H1 (cell line): ENCODE data around the gene AANAT. TPM values are rescaled to one million over a fixed set of nuclear protein-coding genes. Genes with fewer than 3 reads are reported as not detected.
A peak's percentile ranks its signal among the peaks of the same experiment; 100 is the strongest.

Source experiments
- CTCF ChIA-PET: fragments of 300-600 bp; sonication (Branson Sonifier 250); formaldehyde crosslinking; loops from one replicate; lab custom pipeline; 2021; ENCODE audit not compliant: partially characterized antibody; lab: Charles Lee
- POLR2A ChIA-PET: fragments of 300-600 bp; sonication (Branson Sonifier 250); formaldehyde crosslinking; loops from one replicate; lab custom pipeline; 2021; ENCODE audit warnings: inconsistent platforms; ENCODE audit not compliant: partially characterized antibody; lab: Charles Lee
- DNase-seq, 2 experiments: peaks; one replicate each; pipeline versions ENCODE4 v3.0.0 to v3.0.0-alpha.2; 2010 to 2022; ENCODE audit warnings: low spot score in 2 of 2, low read depth in 1 of 2, mixed read lengths in 1 of 2
- FAIRE-seq: peaks from 2 replicates; lab custom pipeline; 2011; peaks lifted over from hg19 to GRCh38; lab: Jason Lieb, UNC
- H2AFZ ChIP-seq: 2 replicates; pipeline ENCODE4 v1.8.1; 2012; ENCODE audit warnings: low read length, inconsistent platforms
- H2AK5ac ChIP-seq: 2 replicates; pipeline ENCODE4 v1.6.1; 2013; ENCODE audit warnings: low read depth, low read length
- H2BK120ac ChIP-seq: replicated peaks from 2 replicates; pipeline ENCODE3; 2013; ENCODE audit warnings: low read depth, low read length, inconsistent platforms
- H2BK12ac ChIP-seq: 2 replicates; pipeline ENCODE4 v1.6.1; 2013; ENCODE audit warnings: low read depth, low read length
- H2BK15ac ChIP-seq: 2 replicates; pipeline ENCODE4 v1.6.1; 2013; ENCODE audit warnings: low read length
- H2BK20ac ChIP-seq: 2 replicates; pipeline ENCODE4 v1.6.1; 2013; ENCODE audit warnings: low read length
- H2BK5ac ChIP-seq: 2 replicates; pipeline ENCODE4 v1.6.1; 2013; ENCODE audit warnings: low read depth, low read length
- H3K14ac ChIP-seq: 2 replicates; pipeline ENCODE4 v1.6.1; 2013; ENCODE audit warnings: inconsistent platforms; ENCODE audit not compliant: insufficient read length
- H3K18ac ChIP-seq: 2 replicates; pipeline ENCODE4 v1.6.1; 2013; ENCODE audit warnings: low read length; ENCODE audit errors: extremely low read depth
- H3K23ac ChIP-seq: 2 replicates; pipeline ENCODE4 v1.6.1; 2013; ENCODE audit warnings: inconsistent platforms; ENCODE audit not compliant: insufficient read length
- H3K23me2 ChIP-seq: 2 replicates; pipeline ENCODE4 v1.6.1; 2013; ENCODE audit warnings: low read depth, low read length
- H3K27ac ChIP-seq: 2 replicates; pipeline ENCODE4 v1.6.1; 2011; ENCODE audit warnings: low read depth, low read length, inconsistent platforms
- H3K27me3 ChIP-seq, 4 experiments: replicated peaks in 1 of 4; 1 replicate in 1 of 4; 2 replicates in 3 of 4; pipeline versions ENCODE4 v1.6.1 to v1.8.1; 2011 to 2013; ENCODE audit warnings: low read length in 3 of 4, mild to moderate bottlenecking in 3 of 4, inconsistent platforms in 2 of 4, mixed read lengths in 2 of 4, moderate library complexity in 1 of 4; ENCODE audit not compliant: control insufficient read depth in 3 of 4, insufficient read depth in 3 of 4; ENCODE audit errors: extremely low read depth in 1 of 4
- H3K36me3 ChIP-seq, 4 experiments: 2 replicates each; pipeline versions ENCODE4 v1.6.1 to v1.8.1; 2011 to 2013; ENCODE audit warnings: mild to moderate bottlenecking in 4 of 4, low read length in 3 of 4, moderate library complexity in 2 of 4, control low read depth in 1 of 4, inconsistent platforms in 1 of 4; ENCODE audit not compliant: insufficient read depth in 4 of 4, control insufficient read depth in 2 of 4
- H3K4ac ChIP-seq: replicated peaks from 2 replicates; pipeline ENCODE3; 2013; ENCODE audit warnings: low read length, low read depth, mixed read lengths, inconsistent platforms; ENCODE audit not compliant: insufficient read length
- H3K4me1 ChIP-seq, 4 experiments: replicated peaks in 1 of 4; 1 replicate in 1 of 4; 2 replicates in 3 of 4; pipeline versions ENCODE4 v1.6.1 to v1.8.1; 2011 to 2013; ENCODE audit warnings: low read length in 3 of 4, inconsistent platforms in 2 of 4, mixed read lengths in 1 of 4; ENCODE audit not compliant: insufficient read depth in 4 of 4, control insufficient read depth in 3 of 4
- H3K4me2 ChIP-seq, 2 experiments: 2 replicates each; pipeline versions ENCODE4 v1.6.1 to v1.8.1; 2011 to 2013; ENCODE audit warnings: low read depth in 2 of 2, low read length in 2 of 2, control low read depth in 1 of 2, inconsistent platforms in 1 of 2, mild to moderate bottlenecking in 1 of 2; ENCODE audit not compliant: insufficient read depth in 1 of 2
- H3K4me3 ChIP-seq, 4 experiments: fragments of 200-600, 300-600 bp in 1 of 4; sonication (generic), shearing (Covaris generic), sonication (Bioruptor Twin) in 1 of 4; 2 replicates each; pipeline versions ENCODE4 v1.5.1 to v1.8.1; 2011 to 2016; ENCODE audit warnings: low read length in 4 of 4, low read depth in 3 of 4, control low read depth in 2 of 4, inconsistent platforms in 2 of 4, mild to moderate bottlenecking in 2 of 4, mixed read lengths in 1 of 4, moderate library complexity in 1 of 4; ENCODE audit not compliant: insufficient read depth in 2 of 4; ENCODE audit errors: extremely low read depth in 1 of 4
- H3K56ac ChIP-seq: replicated peaks from 2 replicates; pipeline ENCODE3; 2013; ENCODE audit warnings: low read depth, mild to moderate bottlenecking, mixed read lengths, low read length, inconsistent platforms; ENCODE audit not compliant: insufficient read length
- H3K79me1 ChIP-seq: 2 replicates; pipeline ENCODE4 v1.6.1; 2013; ENCODE audit warnings: low read depth, low read length, control low read depth
- H3K79me2 ChIP-seq, 2 experiments: 2 replicates each; pipeline versions ENCODE4 v1.6.1 to v1.8.1; 2012 to 2013; ENCODE audit warnings: low read length in 2 of 2, mild to moderate bottlenecking in 2 of 2, inconsistent platforms in 1 of 2; ENCODE audit not compliant: insufficient read depth in 2 of 2, control insufficient read depth in 1 of 2
- H3K9ac ChIP-seq, 4 experiments: replicated peaks in 1 of 4; 1 replicate in 1 of 4; 2 replicates in 3 of 4; pipeline versions ENCODE4 v1.6.1 to v1.8.1; 2011 to 2013; ENCODE audit warnings: low read depth in 3 of 4, low read length in 3 of 4, control low read depth in 2 of 4, mild to moderate bottlenecking in 2 of 4, moderate library complexity in 2 of 4, inconsistent platforms in 1 of 4; ENCODE audit errors: extremely low read depth in 1 of 4
- H3K9me3 ChIP-seq, 2 experiments: 2 replicates each; pipeline versions ENCODE4 v1.6.1 to v1.8.1; 2012 to 2013; ENCODE audit warnings: mild to moderate bottlenecking in 2 of 2, moderate library complexity in 2 of 2, control low read depth in 1 of 2, inconsistent platforms in 1 of 2, low read depth in 1 of 2, low read length in 1 of 2, mixed read lengths in 1 of 2; ENCODE audit not compliant: insufficient read depth in 2 of 2
- H4K20me1 ChIP-seq, 2 experiments: replicated peaks in 1 of 2; 2 replicates each; pipeline versions ENCODE3 to v1.8.1; 2011 to 2013; ENCODE audit warnings: inconsistent platforms in 2 of 2, low read length in 2 of 2, mild to moderate bottlenecking in 1 of 2; ENCODE audit not compliant: insufficient read depth in 2 of 2, control insufficient read depth in 1 of 2
- H4K5ac ChIP-seq: 2 replicates; pipeline ENCODE4 v1.6.1; 2013; ENCODE audit warnings: low read length, low read depth, mixed read lengths, inconsistent platforms; ENCODE audit not compliant: insufficient read length
- H4K8ac ChIP-seq: 2 replicates; pipeline ENCODE4 v1.8.0; 2013; ENCODE audit warnings: mild to moderate bottlenecking, moderate library complexity, low read length, inconsistent platforms; ENCODE audit not compliant: insufficient read depth; ENCODE audit errors: extremely low read depth
- H4K91ac ChIP-seq: replicated peaks from 2 replicates; pipeline ENCODE3; 2013; ENCODE audit warnings: low read length, mixed read lengths, inconsistent platforms; ENCODE audit not compliant: insufficient read length
- BACH1 ChIP-seq: IDR thresholded peaks from 2 replicates; pipeline ENCODE4 v1.6.1; 2012; ENCODE audit warnings: low read length, improper control_type of control experiment
- CHD2 ChIP-seq: IDR thresholded peaks from 2 replicates; pipeline ENCODE4 v1.6.1; 2012; ENCODE audit warnings: low read length, improper control_type of control experiment
- CREB1 ChIP-seq: IDR thresholded peaks from 2 replicates; pipeline ENCODE4 v1.6.1; 2012; ENCODE audit warnings: inconsistent platforms
- JUN ChIP-seq: IDR thresholded peaks from 2 replicates; pipeline ENCODE4 v1.6.1; 2011; ENCODE audit warnings: low read depth, mild to moderate bottlenecking, improper control_type of control experiment, low read length
- POU5F1 ChIP-seq: IDR thresholded peaks from 2 replicates; pipeline ENCODE4 v1.6.1; 2011; ENCODE audit warnings: low read depth, mild to moderate bottlenecking, low read length, moderate library complexity
- SIX5 ChIP-seq: IDR thresholded peaks from 2 replicates; pipeline ENCODE4 v1.6.1; 2011; ENCODE audit warnings: mild to moderate bottlenecking, low read depth, low read length
- WGBS, 2 experiments: shearing (Covaris generic) in 1 of 2; methylation state at CpG; one replicate each; pipeline versions ENCODE4 v1.1.6 to v1.1.7; 2013 to 2015; ENCODE audit warnings: low lambda C conversion rate in 2 of 2, mixed read lengths in 2 of 2, inconsistent platforms in 1 of 2, low coverage in 1 of 2, missing lambda C conversion rate in 1 of 2; ENCODE audit not compliant: insufficient replicate concordance in 2 of 2, insufficient coverage in 1 of 2, insufficient read length in 1 of 2; ENCODE audit errors: extremely low coverage in 1 of 2, missing lambda C conversion rate in 1 of 2; 5-methylcytosine and 5-hydroxymethylcytosine counted together
- polyA plus RNA-seq, 7 experiments: library from polyadenylated mRNA; depleted of rRNA in 3 of 7; stranded (reverse) in 5 of 7; unstranded in 2 of 7; fragments of >200 nt in 5 of 7; fragments of 200-250 nt in 2 of 7; gene quantifications; 1 replicate in 5 of 7; 2 replicates in 1 of 7; 4 replicates in 1 of 7; pipeline versions ENCODE4 v1.2.1 to v1.2.3, GENCODE V29; 2011 to 2013; ENCODE audit warnings: missing spikeins in 2 of 7, mixed read lengths in 2 of 7
- total RNA-seq: library from RNA; stranded (reverse); fragmentation: NEBNext Ultra II Directional; extraction: Animal tissue kit (Norgen Biotek cat#: 25700); gene quantifications from 2 replicates; pipeline ENCODE4 v1.2.1, GENCODE V29; 2021

AANAT gene
- total and polyA plus RNA-seq, 2 of the 8 experiments (the other 6 are each of a cell fraction or from before 2014, with no cell fraction given) = 0.53 TPM; not detected in 1

DNA sequence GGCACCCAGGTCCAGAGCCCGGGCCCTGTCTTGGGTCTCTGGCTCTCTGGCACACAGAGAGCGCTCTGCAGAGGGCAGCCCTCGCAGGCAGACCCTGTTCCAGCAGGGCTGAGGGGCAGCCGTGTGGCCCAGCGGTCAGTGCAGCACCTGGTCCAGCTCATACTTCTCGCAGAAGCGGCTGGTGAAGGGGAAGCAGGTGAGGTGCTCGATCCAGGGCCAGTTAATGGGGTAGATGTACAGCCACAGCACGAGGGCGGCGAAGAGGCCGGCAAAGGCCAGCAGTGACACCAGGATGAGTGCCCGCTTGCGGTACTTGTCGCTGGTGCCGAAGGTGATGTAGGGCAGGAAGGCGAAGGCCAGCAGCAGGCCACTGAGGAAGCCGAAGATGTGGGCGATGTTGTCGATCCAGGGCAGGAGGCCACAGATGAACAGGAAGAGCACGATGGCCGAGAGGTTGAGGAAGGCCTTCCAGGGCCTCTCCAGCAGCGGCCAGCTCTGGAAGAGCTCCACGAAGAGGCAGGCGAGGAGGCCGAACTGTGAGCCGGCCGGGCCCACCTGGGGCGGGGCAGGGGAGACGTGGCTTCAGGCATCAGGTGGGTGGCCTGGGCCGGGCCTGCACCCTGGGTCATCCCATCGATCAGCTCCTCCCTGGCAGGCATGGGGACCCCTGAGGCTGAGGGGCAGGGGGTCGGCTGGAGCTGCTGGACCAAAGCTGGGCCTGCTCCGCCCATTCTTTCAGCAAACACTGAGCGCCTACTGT lies 4.3 kb downstream of the AANAT start:
- no peak overlapping the region for H2BK12ac ChIP-seq
- H3K23ac ChIP-seq = no peak overlapping the region
- WGBS, 2 experiments = 93% methylated on average over 30 of the region's 35 CpGs; no CpG with 5 or more reads in 1 of the 2 experiments
- no peak overlapping the region for H3K14ac ChIP-seq
- no peak overlapping the region for H3K4ac ChIP-seq
- ChIA-PET POLR2A (no interaction called here), CTCF (interaction anchor here (0.8 to 11.0 kb wide), 4 partner anchors 13 to 51 kb away, joined by 3 to 192 read pairs (median 36); partner anchors contain the start of gene RHBDF2)
- no peak overlapping the region for H2BK20ac ChIP-seq
- H2BK15ac ChIP-seq = no peak overlapping the region
- no peaks in the 10 kb centered on the region for H3K79me2 ChIP-seq
- 0 out of 2 replicates have a peak overlapping the region, but pooled peaks have one; percentile 25 for H4K8ac ChIP-seq
- no peak overlapping the region for H3K4me3 ChIP-seq
- H3K36me3 ChIP-seq = peaks cover 0 to 10% (median 0%) of the 10 kb centered on the region in 4 experiments; a peak in 2 of 8 replicates
- peaks cover 0 to 6% of the 10 kb centered on the region in 2 experiments for H4K20me1 ChIP-seq
- no peak overlapping the region for H2AFZ ChIP-seq
- no peaks in the 10 kb centered on the region for H3K9me3 ChIP-seq
- no peak for DNase-seq
- H3K18ac ChIP-seq = no peak overlapping the region
- no peak overlapping the region for H3K4me2 ChIP-seq
- H2BK5ac ChIP-seq = no peak overlapping the region
- H2AK5ac ChIP-seq = no peak overlapping the region
- no peak overlapping the region for H3K56ac ChIP-seq
- H3K23me2 ChIP-seq = no peaks in the 10 kb centered on the region
- no peaks in the 10 kb centered on the region for H3K27me3 ChIP-seq
- FAIRE-seq = no peak
- H4K91ac ChIP-seq = no peak overlapping the region
- H4K5ac ChIP-seq = no peak overlapping the region
- no peak overlapping the region for H2BK120ac ChIP-seq
- H3K9ac ChIP-seq = no peak overlapping the region
- no peak overlapping the region for H3K27ac ChIP-seq
- H3K79me1 ChIP-seq = no peaks in the 10 kb centered on the region
- peaks cover 0 to 6% (median 0%) of the 10 kb centered on the region in 4 experiments; a peak in 2 of 7 replicates for H3K4me1 ChIP-seq
- TF ChIP-seq CHD2 = no peak
- TF ChIP-seq CREB1 = no peak
- TF ChIP-seq SIX5 = no peak
- TF ChIP-seq POU5F1 = no peak
- TF ChIP-seq BACH1 = no peak
- TF ChIP-seq JUN = no peak
